NCI-H2227 (cell line): Measurements from ENCODE around the gene MKKS.
"Not testable (repeated sequence)": the region's sequence is repeated elsewhere in the genome, so short reads cannot be mapped to it uniquely, and the experiment has no call there.

Source experiments
- DNase-seq: peaks from one replicate; lab custom pipeline; 2025; ENCODE audit not compliant: unreplicated experiment; lab: John Stamatoyannopoulos, UW

The MKKS gene

GRCh38 chr20:10415013-10415650 is 18.9 kb downstream of the MKKS start:
- DNase-seq = no peak

- DNase-seq = no peak
These were observed 21.2 kb downstream of the MKKS start for GRCh38 chr20:10412591-10413408.

- DNase-seq = no peak
These were observed 22.3 kb downstream of the MKKS start for GRCh38 chr20:10411673-10412072.

DNA sequence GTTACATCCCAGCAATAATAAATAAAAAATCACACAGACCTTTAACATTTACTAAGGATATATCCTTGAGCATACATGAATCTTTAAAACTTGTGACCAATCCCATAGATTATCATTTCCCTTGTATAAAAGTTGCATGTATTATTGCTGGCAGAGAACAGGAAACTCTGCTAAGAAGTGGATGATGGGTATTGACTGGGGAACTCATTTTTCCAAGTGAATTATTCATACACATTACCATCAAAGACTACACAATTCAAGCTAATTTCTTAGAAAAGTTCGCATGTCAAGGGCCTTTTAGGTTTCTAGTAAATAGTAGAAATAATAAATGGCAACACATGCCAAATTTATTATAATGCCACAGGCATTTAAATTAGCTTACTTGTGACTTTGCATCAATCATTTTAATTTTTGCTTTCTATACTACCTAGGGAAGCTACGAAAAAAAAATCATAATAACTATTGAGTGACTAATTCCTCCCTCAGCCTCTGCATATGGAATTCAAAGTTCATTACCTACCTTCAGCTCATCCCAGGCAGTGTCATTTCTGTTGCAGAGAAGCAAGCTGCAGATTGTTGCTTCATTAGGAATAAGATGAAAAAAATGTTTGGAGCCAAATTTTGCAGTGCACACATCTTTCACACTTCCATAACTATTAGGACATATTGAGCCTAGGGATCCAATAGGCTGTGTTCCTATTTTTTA is 25.8 kb downstream of the MKKS start:
- no peak for DNase-seq

DNA sequence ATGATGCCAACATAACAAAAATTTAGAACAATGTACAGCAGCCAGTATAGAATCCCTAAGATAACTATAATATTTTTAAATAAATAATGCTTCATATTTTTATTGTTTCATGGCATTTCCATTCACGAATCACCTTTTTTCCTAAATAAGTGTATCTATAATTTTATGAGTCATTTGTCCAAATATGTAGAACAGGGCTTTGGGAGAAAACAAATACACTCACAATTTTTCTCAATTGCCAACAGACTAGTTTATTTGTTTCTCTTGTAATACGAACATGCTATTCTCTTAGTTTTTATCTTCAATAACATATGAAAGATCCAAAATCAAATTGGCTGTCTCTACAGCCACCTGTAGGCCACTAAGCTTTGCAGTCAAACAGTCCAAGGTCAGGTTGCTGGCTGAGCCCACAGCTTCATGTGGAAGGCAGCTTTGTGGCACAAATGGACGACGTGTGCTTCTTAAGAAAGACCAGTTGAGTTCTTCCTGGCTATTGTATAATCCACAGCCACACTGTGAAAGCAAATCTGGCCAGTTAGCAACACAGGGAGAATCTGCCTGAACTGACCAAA is 29.0 kb downstream of the MKKS start:
- no peak for DNase-seq

GRCh38 chr20:10404023-10404628 is 29.9 kb downstream of the MKKS start:
- no peak for DNase-seq

DNA sequence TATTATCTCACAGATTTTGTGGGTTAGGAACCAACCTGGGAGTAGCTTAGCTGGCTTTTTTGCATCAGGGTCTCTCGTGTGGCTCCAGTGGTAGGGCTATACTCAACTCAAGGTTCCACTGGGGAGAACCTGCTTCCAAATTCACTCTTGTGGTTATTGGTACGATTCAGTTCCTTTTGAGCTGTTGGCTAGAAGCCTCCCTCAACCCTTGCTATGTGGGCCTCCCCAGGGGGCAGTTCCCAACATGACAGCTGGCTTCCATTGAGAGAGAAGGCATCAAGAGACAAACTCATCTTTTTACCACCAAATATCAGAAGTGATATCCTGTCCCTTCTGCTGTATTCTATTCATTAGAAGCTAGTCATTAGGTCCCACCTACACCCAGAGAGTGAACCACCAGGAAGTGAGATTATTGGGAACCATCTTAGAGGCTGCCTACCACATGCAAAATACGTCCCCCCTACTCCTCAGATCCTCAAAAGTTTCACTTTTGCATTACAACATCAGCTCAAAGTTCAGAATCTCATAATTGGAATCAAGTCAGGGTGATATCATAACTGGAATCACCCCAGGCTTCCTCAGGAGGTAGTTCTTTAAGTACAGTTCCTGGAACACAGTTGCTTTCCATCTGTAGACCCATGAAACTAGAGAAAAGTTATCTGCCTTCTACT is 30.9 kb downstream of the MKKS start:
- DNase-seq = no peak

- no peak for DNase-seq
These were observed 35.1 kb downstream of the MKKS start for GRCh38 chr20:10398834-10399369.

- not testable (repeated sequence) for DNase-seq
These were observed 39.3 kb downstream of the MKKS start for GRCh38 chr20:10394752-10395151.

DNA sequence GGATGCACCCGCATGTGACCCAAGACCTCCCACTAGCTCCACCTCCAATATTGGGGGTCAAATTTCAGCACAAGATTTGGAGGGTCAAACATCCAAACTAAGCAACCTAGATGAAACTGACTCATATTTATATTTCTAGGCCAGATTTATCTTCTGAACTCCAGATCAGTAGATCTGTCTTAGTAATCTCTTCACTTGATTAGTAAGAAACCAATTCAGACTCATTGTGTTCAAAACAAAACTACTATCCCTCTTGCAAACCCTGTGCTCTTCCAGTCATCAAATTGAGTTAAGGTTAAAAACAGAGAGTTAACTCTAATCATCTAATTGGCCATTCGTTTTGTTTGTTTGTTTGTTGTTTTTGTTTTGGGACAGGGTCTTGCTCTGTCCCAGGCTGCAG is 43.3 kb downstream of the MKKS start:
- DNase-seq = no peak

DNA sequence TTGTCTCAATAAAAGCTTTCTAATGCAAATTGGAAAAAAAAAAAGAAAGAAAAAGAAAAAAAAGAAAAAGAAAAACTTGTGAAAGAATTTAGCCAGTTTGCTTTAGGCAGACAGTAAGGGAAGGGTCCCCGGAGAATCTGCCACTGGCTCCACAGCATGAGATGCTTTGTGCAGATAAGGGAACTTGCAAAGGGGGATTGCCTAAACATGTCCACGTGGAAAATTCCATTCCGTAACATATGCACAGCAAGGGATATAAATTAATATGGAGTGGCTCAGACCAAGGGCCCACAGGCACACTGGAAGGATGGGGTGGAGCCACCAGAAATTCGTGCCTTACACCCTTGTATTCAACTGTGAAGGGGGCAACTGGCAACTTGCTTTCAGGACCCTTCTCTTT is 45.4 kb downstream of the MKKS start:
- no peak for DNase-seq

- DNase-seq = no peak
These were observed 46.3 kb downstream of the MKKS start for GRCh38 chr20:10387686-10388085.

DNA sequence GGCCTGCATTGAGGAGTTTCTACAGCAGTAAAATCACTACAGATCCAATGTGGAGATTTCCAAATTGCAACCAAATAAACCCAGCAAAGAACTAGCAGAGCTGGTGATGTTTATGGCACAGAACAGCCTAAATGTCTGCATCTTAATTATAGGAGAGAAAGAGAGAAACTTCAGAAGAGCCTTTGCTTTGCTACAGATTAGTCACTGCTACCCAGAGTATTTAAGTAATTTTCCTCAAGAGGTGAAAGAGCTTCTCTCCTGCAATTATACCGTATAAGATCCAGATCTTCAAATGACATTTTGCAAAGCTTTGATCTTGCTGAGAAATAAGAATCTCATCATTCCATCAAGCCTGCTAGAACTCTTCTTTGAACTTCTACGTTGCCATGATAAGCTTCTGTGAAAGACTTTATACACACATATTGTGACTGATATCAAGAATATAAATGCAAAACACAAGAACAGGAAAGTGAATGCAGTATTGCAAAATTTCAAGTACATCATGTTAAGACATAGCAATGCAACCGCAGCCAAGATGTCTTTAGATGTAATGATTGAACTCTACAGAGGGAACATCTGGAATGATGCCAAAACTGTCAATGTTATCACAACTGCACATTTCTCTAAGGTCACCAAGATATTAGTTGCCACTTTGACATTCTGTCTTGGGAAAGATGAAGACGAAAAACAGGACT is 48.0 kb downstream of the MKKS start:
- peak; percentile 26 for DNase-seq

GRCh38 chr20:10381477-10381876 is 52.5 kb downstream of the MKKS start:
- DNase-seq = no peak

DNA sequence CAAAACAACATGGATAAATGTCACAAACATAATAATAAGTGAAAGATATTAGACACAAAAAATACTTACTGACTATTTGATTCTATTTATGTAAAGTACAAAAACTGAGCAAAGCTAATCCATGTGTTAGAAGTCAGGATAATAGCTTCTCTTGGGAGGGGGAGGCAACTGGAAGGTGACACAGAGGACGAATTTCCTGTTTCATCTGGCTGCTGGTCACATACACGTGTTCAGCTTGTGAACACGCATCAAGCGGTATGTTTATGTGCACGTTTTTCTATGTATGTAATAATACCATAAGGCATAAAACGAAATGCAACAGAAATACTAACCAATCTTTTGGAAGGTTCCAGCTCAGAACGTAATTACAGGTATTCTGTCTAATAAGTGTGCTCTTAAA is 54.3 kb downstream of the MKKS start:
- DNase-seq = no peak

DNA sequence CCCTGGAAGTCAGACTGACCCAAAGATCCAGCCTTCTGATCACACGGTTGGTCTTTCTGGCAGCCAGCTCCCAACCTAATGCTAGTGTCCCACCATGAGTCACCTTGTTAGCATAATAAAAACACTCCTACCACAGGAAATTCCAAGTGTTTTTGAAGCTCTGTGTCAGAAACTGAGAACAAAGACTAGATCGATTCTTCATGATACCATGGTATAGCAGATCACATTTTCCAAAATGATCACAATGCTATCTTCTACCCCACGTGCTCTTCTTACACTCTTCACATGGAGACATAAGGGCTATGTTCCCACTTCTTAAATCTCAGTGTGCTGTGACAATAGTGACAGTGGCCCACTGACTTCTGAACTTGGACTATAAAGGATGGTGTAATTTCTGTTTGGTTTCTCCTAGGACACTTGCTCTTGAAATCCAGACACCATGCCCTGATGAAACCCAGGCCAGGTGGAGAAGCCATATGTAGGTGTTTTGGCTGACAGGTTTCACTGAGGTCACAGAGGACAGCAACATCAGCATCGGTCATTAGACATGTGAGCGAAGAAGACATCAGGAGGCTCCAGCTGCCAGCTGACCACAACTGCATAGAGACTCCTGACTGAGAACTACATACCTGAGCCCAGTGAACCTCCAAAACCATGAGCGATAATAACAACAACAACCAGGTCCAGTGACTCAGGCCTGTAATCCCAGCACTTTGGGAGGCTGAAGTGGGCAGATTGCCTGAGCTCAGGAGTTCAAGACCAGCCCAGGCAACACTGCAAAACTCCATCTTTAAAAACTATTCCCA is 57.5 kb downstream of the MKKS start:
- no peak for DNase-seq

DNA sequence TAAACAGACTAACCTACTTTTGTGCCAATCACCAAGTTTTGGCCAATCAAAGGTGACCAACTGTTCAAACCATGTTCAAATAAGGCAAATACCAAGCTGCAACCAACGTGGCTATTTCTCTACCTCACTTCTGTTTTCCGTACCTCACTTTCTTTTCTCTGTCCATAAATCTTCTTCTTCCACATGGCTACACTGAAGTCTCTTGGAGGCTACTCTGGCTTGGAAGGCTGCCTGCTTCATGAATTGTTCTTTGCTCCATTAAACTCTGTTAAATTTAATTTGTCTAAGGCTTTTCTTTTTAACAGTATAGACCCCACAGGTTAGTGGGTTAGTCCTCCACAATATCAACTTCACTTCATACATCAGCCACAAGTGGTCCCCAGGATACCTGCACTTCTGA is 58.8 kb downstream of the MKKS start:
- DNase-seq = no peak

GRCh38 chr20:10374036-10374435 is 60.0 kb downstream of the MKKS start:
- DNase-seq = no peak

DNA sequence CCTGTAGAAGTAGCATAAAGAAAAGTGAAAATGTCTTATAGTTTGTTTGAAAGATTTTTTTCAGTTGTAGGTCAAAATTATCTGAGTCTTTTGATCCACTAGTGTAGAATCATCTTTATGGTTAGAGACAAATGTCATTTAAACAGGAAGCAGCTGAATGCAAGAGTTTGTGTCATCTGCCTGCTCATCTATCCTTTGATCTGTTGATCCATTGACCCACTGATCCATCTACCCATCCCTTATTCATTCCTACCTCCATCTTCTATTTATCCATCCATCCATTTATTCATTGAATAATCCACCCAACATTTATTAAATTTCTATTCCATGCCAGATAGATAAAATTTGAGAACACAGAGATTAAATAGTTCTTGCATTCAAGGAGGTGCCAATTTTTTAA is 62.6 kb downstream of the MKKS start:
- no peak for DNase-seq
